Gastroesophageal sphincter (tissue), 4 donors: ENCODE data around the gene MAN2A2. TPM values are rescaled to one million over a fixed set of nuclear protein-coding genes. Genes with fewer than 3 reads are reported as not detected.

Experiments used
- ATAC-seq: fragments of 150-250 bp; one replicate; pipeline ENCODE4 v1.9.1; 2016; ENCODE audit warnings: mild to moderate bottlenecking, moderate library complexity
- H3K27ac ChIP-seq, 4 donors: fragments of 200-600 bp; sonication (generic) in 3 of 4; 1 replicate in 3 of 4; 2 replicates in 1 of 4; pipeline ENCODE4 v1.5.1; 2016 to 2019
- H3K27me3 ChIP-seq: fragments of 200-600 bp; sonication (generic); one replicate; pipeline ENCODE4 v1.5.1; 2019
- H3K36me3 ChIP-seq, 2 donors: fragments of 200-600 bp; sonication (generic); one replicate each; pipeline ENCODE4 v1.5.1; 2019; ENCODE audit warnings: control low read depth in 1 of 2
- H3K4me1 ChIP-seq, 3 donors: fragments of 200-600 bp; sonication (generic); 1 replicate in 2 of 3; 2 replicates in 1 of 3; pipeline ENCODE4 v1.5.1; 2016 to 2019; ENCODE audit warnings: control low read depth in 2 of 3
- H3K4me3 ChIP-seq, 2 donors: fragments of 200-600 bp; sonication (generic); one replicate each; pipeline ENCODE4 v1.5.1; 2019; ENCODE audit warnings: mild to moderate bottlenecking in 1 of 2, moderate library complexity in 1 of 2
- H3K9me3 ChIP-seq, 3 donors: fragments of 200-600 bp; sonication (generic); one replicate each; pipeline ENCODE4 v1.5.1; 2017 to 2019; ENCODE audit warnings: control low read depth in 2 of 3
- CTCF ChIP-seq, 4 experiments: fragments of 200-600 bp in 2 of 4; fragments of 450-650 bp in 2 of 4; sonication (generic) in 1 of 4; IDR thresholded peaks; one replicate each; pipeline ENCODE4 v1.5.1; 2017 to 2019; ENCODE audit warnings: antibody characterized with exemption in 4 of 4, mild to moderate bottlenecking in 2 of 4, moderate library complexity in 2 of 4
- EP300 ChIP-seq: sonication (generic); formaldehyde crosslinking; IDR thresholded peaks from one replicate; pipeline ENCODE4 v1.6.1; 2017; ENCODE audit warnings: antibody characterized with exemption, mild to moderate bottlenecking
- POLR2A ChIP-seq, 2 donors: fragments of 450-650 bp; IDR thresholded peaks; one replicate each; pipeline ENCODE4 v1.6.1; 2017; ENCODE audit warnings: antibody characterized with exemption in 2 of 2, mild to moderate bottlenecking in 2 of 2, moderate library complexity in 1 of 2
- POLR2AphosphoS5 ChIP-seq: sonication (generic); formaldehyde crosslinking; IDR thresholded peaks from one replicate; pipeline ENCODE4 v1.6.1; 2017; ENCODE audit warnings: antibody characterized with exemption
- WGBS, 2 donors: methylation state at CpG; one replicate each; pipeline ENCODE4 v1.1.5; 2018; ENCODE audit warnings: low coverage in 1 of 2; 5-methylcytosine and 5-hydroxymethylcytosine counted together
- total RNA-seq, 4 donors: library from RNA; depleted of rRNA; stranded (reverse); fragments of >200 nt; gene quantifications; one replicate each; pipeline ENCODE4 v1.1.0, GENCODE V29; 2016

MAN2A2 gene
- 10 to 100 TPM; 19.4 to 58.2 (median 44.9) TPM for total RNA-seq

- peaks cover 0 to 58% (median 8%) of the 10 kb centered on the region in 3 donors for H3K4me1 ChIP-seq
- no peak for TF ChIP-seq EP300
- no peak for TF ChIP-seq CTCF (IDR thresholded peaks at IDR 0.05)
- TF ChIP-seq POLR2A (IDR thresholded peaks at IDR 0.05) = peak in 1 of 2 donors; percentile 14
- no peak for TF ChIP-seq POLR2AphosphoS5
- H3K27ac ChIP-seq = peak within 1 kb of the TSS; percentile 84 to 98 (median 94)
- peak within 1 kb of the TSS; percentile 77 to 89 for H3K4me3 ChIP-seq
- peaks cover 0 to 34% of the 10 kb centered on the region in 2 donors for H3K36me3 ChIP-seq
- H3K27me3 ChIP-seq = no peaks in the 10 kb centered on the region
- WGBS, 2 donors = 60% methylated on average over 1 of the region's 81 CpGs; no CpG with 5 or more reads in 1 of the 2 donors
- H3K9me3 ChIP-seq = no peaks in the 10 kb centered on the region
- ATAC-seq = peak; percentile 60
These were observed at the start of gene MAN2A2 for GRCh38 chr15:90902840-90903732. TSS of gene MAN2A2 (plus strand) at chr15:90903302. CDS start at chr15:90904208, 906 bp downstream.

- no peak for TF ChIP-seq EP300
- TF ChIP-seq POLR2A (IDR thresholded peaks at IDR 0.05) = no peak
- TF ChIP-seq CTCF (IDR thresholded peaks at IDR 0.05) = no peak
- no peak for TF ChIP-seq POLR2AphosphoS5
- no peak overlapping the region for H3K27ac ChIP-seq
- WGBS, 2 donors = 97% methylated on average over 6 of the region's 9 CpGs; no CpG with 5 or more reads in 1 of the 2 donors
- no peaks in the 10 kb centered on the region for H3K4me1 ChIP-seq
- H3K4me3 ChIP-seq = no peak overlapping the region
- no peaks in the 10 kb centered on the region for H3K27me3 ChIP-seq
- no peaks in the 10 kb centered on the region for H3K9me3 ChIP-seq
- no peaks in the 10 kb centered on the region for H3K36me3 ChIP-seq
- no peak for ATAC-seq
These were observed 48.0 kb upstream of the MAN2A2 start for GRCh38 chr15:90855139-90855538.

- H3K9me3 ChIP-seq = no peaks in the 10 kb centered on the region
- no peak overlapping the region for H3K4me3 ChIP-seq
- WGBS, 2 donors = 72 to 87% methylated on average over 4 of the region's 8 CpGs
- H3K36me3 ChIP-seq = no peaks in the 10 kb centered on the region
- no peak for TF ChIP-seq EP300
- no peak for TF ChIP-seq CTCF (IDR thresholded peaks at IDR 0.05)
- no peak for TF ChIP-seq POLR2A (IDR thresholded peaks at IDR 0.05)
- TF ChIP-seq POLR2AphosphoS5 = no peak
- no peaks in the 10 kb centered on the region for H3K27me3 ChIP-seq
- no peaks in the 10 kb centered on the region for H3K4me1 ChIP-seq
- H3K27ac ChIP-seq = no peak overlapping the region
- no peak for ATAC-seq
These were observed 45.8 kb upstream of the MAN2A2 start for GRCh38 chr15:90857337-90857736.

- TF ChIP-seq POLR2AphosphoS5 (no peak), POLR2A (IDR thresholded peaks at IDR 0.05) (no peak), EP300 (no peak), CTCF (IDR thresholded peaks at IDR 0.05) (no peak)
- H3K4me3 ChIP-seq = no peak overlapping the region
- 82 to 94% methylated on average over 8 of the region's 8 CpGs for WGBS, 2 donors
These were observed 45.1 kb upstream of the MAN2A2 start for GRCh38 chr15:90857883-90858443.

More at GRCh38 chr15:90857883-90858443, 45.1 kb upstream of the MAN2A2 start:
- H3K27me3 ChIP-seq = no peaks in the 10 kb centered on the region
- H3K4me1 ChIP-seq = no peaks in the 10 kb centered on the region
- no peak for ATAC-seq
- no peak overlapping the region for H3K27ac ChIP-seq
- H3K9me3 ChIP-seq = no peaks in the 10 kb centered on the region
- no peaks in the 10 kb centered on the region for H3K36me3 ChIP-seq
